ENCODE data around the gene NELFCD.

Gene NELFCD

DNA sequence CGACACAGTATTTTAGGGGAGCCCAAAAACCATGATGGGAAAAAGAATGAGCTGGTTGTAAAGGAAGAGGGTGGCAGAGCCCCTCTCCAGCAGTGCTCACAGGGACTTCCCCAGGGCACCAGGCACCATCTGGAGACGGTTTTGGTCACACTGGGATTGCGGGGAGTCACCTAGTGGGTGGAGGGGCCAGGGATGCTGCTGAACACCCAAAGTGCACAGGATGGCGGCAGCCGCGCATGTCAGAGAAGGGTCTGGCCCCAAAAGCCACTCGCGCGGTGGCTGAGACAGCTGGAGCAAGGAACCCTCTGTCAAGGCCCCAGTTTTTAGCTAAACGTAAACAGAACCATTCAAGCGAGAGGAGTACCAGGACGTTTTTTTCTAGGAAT, 15.2 kb downstream of the NELFCD start:
- H3F3A ChIP-seq (ENCODE audit: insufficient read depth): peaks cover 40% of the 10 kb centered on the region
- peaks cover 15% of the 10 kb centered on the region for H3K36me3 ChIP-seq (ENCODE audit: low read length)

DNA sequence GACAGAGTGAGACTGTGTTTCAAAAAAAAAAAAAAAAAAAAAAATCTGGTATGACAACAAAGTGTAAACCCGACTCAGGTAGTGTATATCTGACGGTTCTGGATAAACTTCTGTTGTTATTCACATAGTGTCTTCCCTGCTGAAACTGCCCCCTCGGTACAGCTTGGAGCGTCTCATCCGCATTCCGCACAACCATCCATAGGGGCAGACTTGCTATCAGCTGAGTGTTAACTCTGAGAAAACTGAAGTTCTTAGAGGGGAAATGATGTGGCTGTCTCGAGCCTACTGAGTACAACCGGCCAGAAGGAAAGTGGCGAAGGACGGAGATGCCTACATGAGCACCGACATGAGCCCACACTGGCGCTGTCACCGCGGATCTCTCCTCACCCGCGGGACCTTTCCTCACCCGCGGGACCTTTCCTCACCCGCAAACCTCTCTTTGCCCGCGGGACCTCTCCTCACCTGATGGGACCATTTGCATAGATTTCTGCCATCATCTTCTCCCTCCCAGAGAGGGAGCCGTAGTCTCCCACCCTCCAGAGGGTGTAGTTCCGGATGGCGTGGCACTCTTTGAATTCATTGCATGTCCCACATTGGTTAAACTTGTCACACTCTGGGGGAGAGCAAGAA, 16.2 kb downstream of the NELFCD start:
- no peak overlapping the region for H3K9ac ChIP-seq (ENCODE audit: low read length)
- H2AFZ ChIP-seq (ENCODE audit: low read depth, low read length, severe bottlenecking): no peak overlapping the region
- no peaks in the 10 kb centered on the region for H3K9me2 ChIP-seq (replicated peaks; ENCODE audit: insufficient read depth, low read length)
- H3K36me3 ChIP-seq (ENCODE audit: low read length): peaks cover 15% of the 10 kb centered on the region
- H3K4me3 ChIP-seq (ENCODE audit: insufficient read depth, low read length, poor library complexity, severe bottlenecking): no peak overlapping the region
- H3K27ac ChIP-seq (ENCODE audit: low read depth, low read length): no peak overlapping the region
- H3F3A ChIP-seq (ENCODE audit: insufficient read depth): peaks cover 35% of the 10 kb centered on the region
- no peak for TF ChIP-seq EZH2phosphoT487 (conservative IDR thresholded peaks at IDR 0.05; ENCODE audit: low read length)
- TF ChIP-seq, protein P1, sequence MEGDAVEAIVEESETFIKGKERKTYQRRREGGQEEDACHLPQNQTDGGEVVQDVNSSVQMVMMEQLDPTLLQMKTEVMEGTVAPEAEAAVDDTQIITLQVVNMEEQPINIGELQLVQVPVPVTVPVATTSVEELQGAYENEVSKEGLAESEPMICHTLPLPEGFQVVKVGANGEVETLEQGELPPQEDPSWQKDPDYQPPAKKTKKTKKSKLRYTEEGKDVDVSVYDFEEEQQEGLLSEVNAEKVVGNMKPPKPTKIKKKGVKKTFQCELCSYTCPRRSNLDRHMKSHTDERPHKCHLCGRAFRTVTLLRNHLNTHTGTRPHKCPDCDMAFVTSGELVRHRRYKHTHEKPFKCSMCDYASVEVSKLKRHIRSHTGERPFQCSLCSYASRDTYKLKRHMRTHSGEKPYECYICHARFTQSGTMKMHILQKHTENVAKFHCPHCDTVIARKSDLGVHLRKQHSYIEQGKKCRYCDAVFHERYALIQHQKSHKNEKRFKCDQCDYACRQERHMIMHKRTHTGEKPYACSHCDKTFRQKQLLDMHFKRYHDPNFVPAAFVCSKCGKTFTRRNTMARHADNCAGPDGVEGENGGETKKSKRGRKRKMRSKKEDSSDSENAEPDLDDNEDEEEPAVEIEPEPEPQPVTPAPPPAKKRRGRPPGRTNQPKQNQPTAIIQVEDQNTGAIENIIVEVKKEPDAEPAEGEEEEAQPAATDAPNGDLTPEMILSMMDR (IDR thresholded peaks at IDR 0.05; ENCODE audit: insufficient read depth, low read length, poor library complexity, severe bottlenecking): no peak
- H3K79me2 ChIP-seq (ENCODE audit: insufficient read depth, low read length): no peaks in the 10 kb centered on the region
- H4K20me1 ChIP-seq (ENCODE audit: low read depth, low read length): no peaks in the 10 kb centered on the region
- H3K4me2 ChIP-seq (ENCODE audit: low read depth, low read length, poor library complexity, severe bottlenecking): no peak overlapping the region
- no peaks in the 10 kb centered on the region for H3K27me3 ChIP-seq (ENCODE audit: low read length)
- H3K9me3 ChIP-seq (ENCODE audit: insufficient read depth, low read length): no peaks in the 10 kb centered on the region

More for the DNA sequence above, 15.2 kb downstream of the NELFCD start:
- TF ChIP-seq, protein P1 (IDR thresholded peaks at IDR 0.05; ENCODE audit: insufficient read depth, low read length, poor library complexity, severe bottlenecking): no peak
- TF ChIP-seq EZH2phosphoT487 (conservative IDR thresholded peaks at IDR 0.05; ENCODE audit: low read length): no peak
- Histone ChIP-seq H3K9me3 (ENCODE audit: insufficient read depth, low read length) (no peaks in the 10 kb centered on the region), H3K79me2 (ENCODE audit: insufficient read depth, low read length) (no peaks in the 10 kb centered on the region), H3K4me2 (ENCODE audit: low read depth, low read length, poor library complexity, severe bottlenecking) (no peak overlapping the region), H3K9ac (ENCODE audit: low read length) (no peak overlapping the region), H2AFZ (ENCODE audit: low read depth, low read length, severe bottlenecking) (no peak overlapping the region), H3K27ac (ENCODE audit: low read depth, low read length) (no peak overlapping the region), H3K9me2 (replicated peaks; ENCODE audit: insufficient read depth, low read length) (no peaks in the 10 kb centered on the region), H3K27me3 (ENCODE audit: low read length) (no peaks in the 10 kb centered on the region), H3K4me3 (ENCODE audit: insufficient read depth, low read length, poor library complexity, severe bottlenecking) (no peak overlapping the region), H4K20me1 (ENCODE audit: low read depth, low read length) (no peaks in the 10 kb centered on the region)

DNA sequence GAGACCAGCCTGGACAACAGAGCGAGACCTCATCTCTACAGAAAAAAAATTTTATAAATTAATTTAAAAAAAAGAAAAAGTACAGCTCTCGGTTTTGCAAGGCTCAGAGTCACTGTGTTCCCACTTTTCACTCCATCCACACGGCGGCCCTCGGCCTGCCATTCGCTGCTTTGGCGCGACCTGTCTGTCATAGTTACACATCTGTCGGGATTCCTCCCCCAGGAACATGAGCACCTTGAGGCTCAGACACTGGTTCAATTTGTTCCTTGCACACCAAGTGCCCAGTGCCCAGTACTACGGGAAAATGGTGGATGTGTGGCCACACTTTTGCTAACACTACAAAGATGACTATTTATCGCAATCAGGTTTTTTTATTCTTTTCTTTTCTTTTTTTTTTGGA, 17.6 kb downstream of the NELFCD start:
- peaks cover 26% of the 10 kb centered on the region for H3F3A ChIP-seq (ENCODE audit: insufficient read depth)
- H4K20me1 ChIP-seq (ENCODE audit: low read depth, low read length): no peaks in the 10 kb centered on the region
- no peak overlapping the region for H3K27ac ChIP-seq (ENCODE audit: low read depth, low read length)
- H3K27me3 ChIP-seq (ENCODE audit: low read length): no peaks in the 10 kb centered on the region
- H3K4me3 ChIP-seq (ENCODE audit: insufficient read depth, low read length, poor library complexity, severe bottlenecking): no peak overlapping the region
- H3K79me2 ChIP-seq (ENCODE audit: insufficient read depth, low read length): peaks cover 7% of the 10 kb centered on the region
- H3K36me3 ChIP-seq (ENCODE audit: low read length): peaks cover 10% of the 10 kb centered on the region
- no peak overlapping the region for H3K9ac ChIP-seq (ENCODE audit: low read length)
- H3K9me2 ChIP-seq (replicated peaks; ENCODE audit: insufficient read depth, low read length): no peaks in the 10 kb centered on the region
- H3K4me2 ChIP-seq (ENCODE audit: low read depth, low read length, poor library complexity, severe bottlenecking): no peak overlapping the region
- H2AFZ ChIP-seq (ENCODE audit: low read depth, low read length, severe bottlenecking): no peak overlapping the region
- TF ChIP-seq EZH2phosphoT487 (conservative IDR thresholded peaks at IDR 0.05; ENCODE audit: low read length): no peak
- TF ChIP-seq, protein P1 (IDR thresholded peaks at IDR 0.05; ENCODE audit: insufficient read depth, low read length, poor library complexity, severe bottlenecking): no peak
- H3K9me3 ChIP-seq (ENCODE audit: insufficient read depth, low read length): no peaks in the 10 kb centered on the region

All from SU-DHL-6 (cell line).